ENCODE data around the gene WDR3.

WDR3 gene

GRCh38 chr1:117925981-117926380 is 3.6 kb upstream of the WDR3 start:
- no peak overlapping the region for H3K27ac ChIP-seq
- intact Hi-C loops (cut with DNase I; ENCODE audit: low total_unique reads) = loop anchor here (10.0 kb wide), 1 partner anchor 561 kb away; the partner anchor contains the start of gene MAN1A2
- H3K27me3 ChIP-seq = no peaks in the 10 kb centered on the region
- no peak for DNase-seq
- H3K4me3 ChIP-seq = no peak overlapping the region
- peaks cover 0 to 28% (median 27%) of the 10 kb centered on the region in 4 donors for H3K4me1 ChIP-seq
- TF ChIP-seq CTCF (IDR thresholded peaks at IDR 0.05) = no peak
- no peaks in the 10 kb centered on the region for H3K36me3 ChIP-seq
- no peaks in the 10 kb centered on the region for H3K9me3 ChIP-seq

GRCh38 chr1:117928881-117929342 is 627 bp upstream of the WDR3 start:
- TF ChIP-seq CTCF (IDR thresholded peaks at IDR 0.05) = no peak
- peaks cover 0 to 34% (median 32%) of the 10 kb centered on the region in 4 donors for H3K4me1 ChIP-seq
- H3K36me3 ChIP-seq = no peaks in the 10 kb centered on the region
- no peaks in the 10 kb centered on the region for H3K27me3 ChIP-seq
- no peaks in the 10 kb centered on the region for H3K9me3 ChIP-seq
- DNase-seq = peak; percentile 57 to 74
- intact Hi-C loops (cut with DNase I; ENCODE audit: low total_unique reads) = loop anchor here (10.0 kb wide), 1 partner anchor 564 kb away; the partner anchor contains the start of gene MAN1A2
- H3K27ac ChIP-seq = peak overlapping the region; percentile 89 to 96
- peak overlapping the region; percentile 98 for H3K4me3 ChIP-seq

GRCh38 chr1:117930173-117930447 is 571 bp downstream of the WDR3 start:
- intact Hi-C loops (cut with DNase I; ENCODE audit: low total_unique reads) = no loop called here
- no peak for TF ChIP-seq CTCF (IDR thresholded peaks at IDR 0.05)
- no peak for DNase-seq
- H3K9me3 ChIP-seq = no peaks in the 10 kb centered on the region
- H3K36me3 ChIP-seq = peaks cover 0 to 10% (median 6%) of the 10 kb centered on the region in 3 donors
- peak overlapping the region; percentile 89 to 96 for H3K27ac ChIP-seq
- H3K4me3 ChIP-seq = peak overlapping the region; percentile 98
- peaks cover 0 to 34% (median 32%) of the 10 kb centered on the region in 4 donors for H3K4me1 ChIP-seq
- H3K27me3 ChIP-seq = no peaks in the 10 kb centered on the region

- peaks cover 0 to 10% (median 6%) of the 10 kb centered on the region in 3 donors for H3K36me3 ChIP-seq
- H3K27ac ChIP-seq = no peak overlapping the region
- no peak for TF ChIP-seq CTCF (IDR thresholded peaks at IDR 0.05)
- no peaks in the 10 kb centered on the region for H3K9me3 ChIP-seq
- intact Hi-C loops (cut with DNase I; ENCODE audit: low total_unique reads) = no loop called here
- peaks cover 0 to 34% (median 32%) of the 10 kb centered on the region in 4 donors for H3K4me1 ChIP-seq
- no peak for DNase-seq
- H3K27me3 ChIP-seq = no peaks in the 10 kb centered on the region
- H3K4me3 ChIP-seq = peak overlapping the region; percentile 98
Measured at GRCh38 chr1:117930484-117930883, 945 bp downstream of the WDR3 start.

- DNase-seq = no peak
Measured at GRCh38 chr1:117932576-117932975, 3.0 kb downstream of the WDR3 start.

More at GRCh38 chr1:117932576-117932975, 3.0 kb downstream of the WDR3 start:
- Histone ChIP-seq H3K4me1 (peaks cover 0 to 29% (median 26%) of the 10 kb centered on the region in 4 donors), H3K27ac (no peak overlapping the region), H3K9me3 (no peaks in the 10 kb centered on the region), H3K36me3 (peaks cover 8 to 24% (median 19%) of the 10 kb centered on the region in 3 donors), H3K4me3 (no peak overlapping the region), H3K27me3 (no peaks in the 10 kb centered on the region)
- TF ChIP-seq CTCF (IDR thresholded peaks at IDR 0.05) = no peak
- intact Hi-C loops (cut with DNase I; ENCODE audit: low total_unique reads) = no loop called here
